Vagina (tissue), 2 donors: ENCODE data around the gene RANBP17. TPM values are rescaled to one million over a fixed set of nuclear protein-coding genes. Genes with fewer than 3 reads are reported as not detected.

Experiments used
- DNase-seq, 2 donors: peaks; one replicate each; pipeline ENCODE4 v3.0.0-alpha.2; 2017; ENCODE audit errors: extremely low spot score in 2 of 2
- H3K27ac ChIP-seq: fragments of 200-600 bp; sonication (generic); one replicate; pipeline ENCODE4 v1.5.1; 2019
- H3K27me3 ChIP-seq: fragments of 200-600 bp; sonication (generic); one replicate; pipeline ENCODE4 v1.5.1; 2019
- H3K36me3 ChIP-seq, 2 donors: fragments of 200-600 bp; sonication (generic); one replicate each; pipeline ENCODE4 v1.5.1; 2017 to 2019
- H3K4me1 ChIP-seq: fragments of 200-600 bp; sonication (generic); one replicate; pipeline ENCODE4 v1.5.1; 2019
- H3K4me3 ChIP-seq, 2 donors: fragments of 200-600 bp; sonication (generic); 1 replicate in 1 of 2; 2 replicates in 1 of 2; pipeline ENCODE4 v1.5.1; 2016 to 2019
- H3K9me3 ChIP-seq: fragments of 200-600 bp; sonication (generic); one replicate; pipeline ENCODE4 v1.5.1; 2019
- POLR2A ChIP-seq, 2 donors: fragments of 450-650 bp; IDR thresholded peaks; one replicate each; pipeline ENCODE4 v1.6.1; 2017; ENCODE audit warnings: antibody characterized with exemption in 2 of 2, mild to moderate bottlenecking in 2 of 2, moderate library complexity in 2 of 2
- POLR2AphosphoS5 ChIP-seq, 2 donors: sonication (generic); formaldehyde crosslinking; IDR thresholded peaks; one replicate each; pipeline ENCODE4 v1.9.0; 2017; ENCODE audit warnings: antibody characterized with exemption in 2 of 2, mild to moderate bottlenecking in 2 of 2, low read depth in 1 of 2; ENCODE audit not compliant: insufficient read depth in 1 of 2
- intact Hi-C: fragments of 100-400 bp; cut with DNase I; formaldehyde crosslinking; loops from one replicate; pipeline ENCODE4 v1.15.1; 2023
- small RNA-seq: library from RNA; depleted of rRNA; stranded (forward); fragments of <200 nt; gene quantifications from one replicate; pipeline ENCODE3, GENCODE V24; 2016
- total RNA-seq: library from RNA; depleted of rRNA; stranded (reverse); fragments of >200 nt; gene quantifications from one replicate; pipeline ENCODE4 v1.2.3, GENCODE V29; 2016
- TF ChIP-seq, protein P1 (sequence below), 3 experiments: fragments of 450-650 bp in 2 of 3; fragments of 200-600 bp in 1 of 3; sonication (generic) in 1 of 3; IDR thresholded peaks; one replicate each; pipeline ENCODE4 v1.5.1; 2017 to 2019; ENCODE audit warnings: antibody characterized with exemption in 3 of 3, mild to moderate bottlenecking in 2 of 3, moderate library complexity in 2 of 3

Gene RANBP17
- total RNA-seq, 1 donor from 2014 or later, result 5.4 TPM

DNA sequence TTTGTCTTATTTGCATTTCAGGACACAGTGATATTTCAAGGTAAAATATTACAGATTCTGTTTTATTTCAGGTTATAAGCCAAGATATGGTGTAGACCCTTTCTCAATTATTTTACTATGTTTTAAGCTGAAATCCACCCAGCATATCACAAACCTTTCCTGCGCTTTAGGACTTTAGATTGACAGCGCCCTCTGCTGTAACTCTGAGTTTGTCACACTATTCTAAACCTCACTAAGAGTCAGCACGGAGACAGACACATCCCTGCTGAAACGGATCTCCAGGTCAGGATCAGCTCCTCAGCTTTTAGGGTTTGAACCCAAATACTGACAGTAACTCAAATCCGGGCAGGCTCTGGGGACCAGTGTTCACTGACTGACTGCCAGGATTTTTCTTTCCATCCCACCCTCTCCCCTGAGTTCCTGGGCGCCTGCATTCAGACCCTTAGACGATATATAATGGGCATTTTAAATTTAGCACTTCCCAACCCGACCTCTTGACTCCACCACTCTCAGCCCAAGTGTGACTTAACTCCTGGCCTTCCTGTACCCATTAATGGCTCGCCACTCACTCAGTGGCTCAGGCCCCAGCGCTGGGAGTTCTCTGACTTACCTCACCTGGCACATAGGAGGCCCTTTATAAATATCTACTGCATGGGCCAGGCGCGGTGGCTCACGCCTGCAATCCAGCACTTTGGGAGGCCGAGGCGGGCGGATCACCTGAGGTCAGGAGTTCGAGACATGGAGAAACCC, 480.7 kb downstream of the RANBP17 start:
- Histone ChIP-seq H3K4me1 (no peaks in the 10 kb centered on the region), H3K27me3 (no peaks in the 10 kb centered on the region), H3K9me3 (no peaks in the 10 kb centered on the region), H3K27ac (no peak overlapping the region), H3K36me3 (no peaks in the 10 kb centered on the region), H3K4me3 (no peak overlapping the region)
- TF ChIP-seq POLR2AphosphoS5 (IDR thresholded peaks at IDR 0.05; ENCODE audit: insufficient read depth in 1 of 2, low read depth in 1 of 2), result no peak
- no peak for TF ChIP-seq POLR2A (IDR thresholded peaks at IDR 0.05)
- TF ChIP-seq, protein P1, sequence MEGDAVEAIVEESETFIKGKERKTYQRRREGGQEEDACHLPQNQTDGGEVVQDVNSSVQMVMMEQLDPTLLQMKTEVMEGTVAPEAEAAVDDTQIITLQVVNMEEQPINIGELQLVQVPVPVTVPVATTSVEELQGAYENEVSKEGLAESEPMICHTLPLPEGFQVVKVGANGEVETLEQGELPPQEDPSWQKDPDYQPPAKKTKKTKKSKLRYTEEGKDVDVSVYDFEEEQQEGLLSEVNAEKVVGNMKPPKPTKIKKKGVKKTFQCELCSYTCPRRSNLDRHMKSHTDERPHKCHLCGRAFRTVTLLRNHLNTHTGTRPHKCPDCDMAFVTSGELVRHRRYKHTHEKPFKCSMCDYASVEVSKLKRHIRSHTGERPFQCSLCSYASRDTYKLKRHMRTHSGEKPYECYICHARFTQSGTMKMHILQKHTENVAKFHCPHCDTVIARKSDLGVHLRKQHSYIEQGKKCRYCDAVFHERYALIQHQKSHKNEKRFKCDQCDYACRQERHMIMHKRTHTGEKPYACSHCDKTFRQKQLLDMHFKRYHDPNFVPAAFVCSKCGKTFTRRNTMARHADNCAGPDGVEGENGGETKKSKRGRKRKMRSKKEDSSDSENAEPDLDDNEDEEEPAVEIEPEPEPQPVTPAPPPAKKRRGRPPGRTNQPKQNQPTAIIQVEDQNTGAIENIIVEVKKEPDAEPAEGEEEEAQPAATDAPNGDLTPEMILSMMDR (IDR thresholded peaks at IDR 0.05), result peak in 1 of 3 experiments; percentile 26
- DNase-seq, result no peak
- intact Hi-C loops, result no loop called here

- Histone ChIP-seq H3K27me3 (no peaks in the 10 kb centered on the region), H3K4me3 (no peak overlapping the region), H3K27ac (no peak overlapping the region), H3K9me3 (no peaks in the 10 kb centered on the region), H3K4me1 (no peaks in the 10 kb centered on the region), H3K36me3 (no peaks in the 10 kb centered on the region)
- DNase-seq, result no peak
- TF ChIP-seq POLR2A (IDR thresholded peaks at IDR 0.05), result no peak
- TF ChIP-seq, protein P1 (IDR thresholded peaks at IDR 0.05), result no peak
- no peak for TF ChIP-seq POLR2AphosphoS5 (IDR thresholded peaks at IDR 0.05; ENCODE audit: insufficient read depth in 1 of 2, low read depth in 1 of 2)
- intact Hi-C loops, result no loop called here
Measured at GRCh38 chr5:171344936-171345608, 483.3 kb downstream of the RANBP17 start.

Small RNA genes lying within 50 kb of the gene (small RNA-seq; reads per million reads assigned to genes)
- not detected for gene AC091980.1

Other genes with a start within 250 kb of the RANBP17 start
- gene GABRP, start 78.3 kb upstream of the RANBP17 start, total RNA-seq, result 20.6 TPM